Heart right ventricle (tissue), 16 donors: ENCODE measurements around the gene ATXN7L1. TPM values are rescaled to one million over a fixed set of nuclear protein-coding genes. Genes with fewer than 3 reads are reported as not detected.

Experiments used
- ATAC-seq, 8 donors: fragments of 200-7000 bp; cut with Tn5 transposase; one replicate each; pipeline ENCODE4 v1.9.1; 2020; ENCODE audit warnings: mild to moderate bottlenecking in 8 of 8, moderate library complexity in 8 of 8, moderate number of reproducible peaks in 1 of 8
- DNase-seq, 2 donors: peaks; one replicate each; pipeline ENCODE4 v3.0.0-alpha.2; 2020
- H3K27ac ChIP-seq, 10 donors: fragments of 200-600 bp; sonication (generic) in 2 of 10; one replicate each; pipeline versions ENCODE4 v1.5.0 to v1.8.0; 2020 to 2022; ENCODE audit warnings: mild to moderate bottlenecking in 3 of 10
- H3K27me3 ChIP-seq, 7 donors: fragments of 200-600 bp; one replicate each; pipeline ENCODE4 v1.8.0; 2021 to 2022; ENCODE audit warnings: mild to moderate bottlenecking in 2 of 7
- H3K36me3 ChIP-seq, 9 donors: fragments of 200-600 bp; sonication (generic) in 1 of 9; one replicate each; pipeline versions ENCODE4 v1.5.0 to v1.8.0; 2020 to 2022; ENCODE audit warnings: mild to moderate bottlenecking in 2 of 9
- H3K4me1 ChIP-seq, 9 donors: fragments of 200-600 bp; sonication (generic) in 1 of 9; one replicate each; pipeline versions ENCODE4 v1.5.0 to v1.8.0; 2020 to 2022; ENCODE audit warnings: mild to moderate bottlenecking in 4 of 9
- H3K4me3 ChIP-seq, 10 donors: fragments of 200-600 bp; sonication (generic) in 2 of 10; one replicate each; pipeline versions ENCODE4 v1.5.0 to v1.8.0; 2020 to 2022; ENCODE audit warnings: mild to moderate bottlenecking in 7 of 10, moderate library complexity in 2 of 10
- H3K9me3 ChIP-seq, 11 donors: fragments of 200-600 bp in 10 of 11; sonication (generic) in 2 of 11; one replicate each; pipeline versions ENCODE4 v1.5.0 to v1.8.0; 2013 to 2022; ENCODE audit warnings: mild to moderate bottlenecking in 2 of 11, control low read depth in 1 of 11, moderate library complexity in 1 of 11
- CTCF ChIP-seq, 9 donors: fragments of 200-600 bp; sonication (generic) in 2 of 9; IDR thresholded peaks; one replicate each; pipeline versions ENCODE4 v1.5.0 to v1.8.0; 2021 to 2022; ENCODE audit warnings: antibody characterized with exemption in 9 of 9, mild to moderate bottlenecking in 5 of 9, moderate library complexity in 1 of 9
- WGBS, 2 donors: extraction: QIAGEN DNeasy Blood & Tissue Kit; methylation state at CpG; one replicate each; pipeline ENCODE4 v1.1.7; 2013; ENCODE audit warnings: inconsistent platforms in 1 of 2; 5-methylcytosine and 5-hydroxymethylcytosine counted together
- intact Hi-C, 10 donors: fragments of 100-400 bp; cut with DNase I; formaldehyde crosslinking; loops; one replicate each; pipeline versions ENCODE4 v1.11.1 to v1.14.2; 2022
- polyA plus RNA-seq, 2 donors: library from polyadenylated mRNA; stranded (reverse); fragments of 200-250 nt; gene quantifications; one replicate each; pipeline ENCODE4 v1.2.3, GENCODE V29; 2013
- total RNA-seq, 10 donors: library from RNA; stranded (reverse); fragmentation: NEBNext Ultra II Directional in 3 of 10; extraction: Animal tissue kit (Norgen Biotek cat#: 25700) in 3 of 10; gene quantifications; one replicate each; pipeline versions ENCODE4 v1.2.1 to v1.2.4, GENCODE V29; 2021 to 2023
- donor health status: Arrhythmogenic right ventricular cardiomyopathy.
- donor health status: ischemic (EF 13 %, LVEDD 7.1; RV severe dilation, severe dysfunction).
- donor health status: healthy with polysubstance abuse.
- donor health status: DM: no; HTN: yes; CAD: no.
- donor health status: DM: no; HTN: no; CAD: no.
- donor health status: ischemic (EF 25% LVEDD 6.9; RV normal size, moderate dysfunction).
- donor health status: ischemic (EF 25% LVEDD 5.7; RV mildly dilated, moderate dysfunction).
- donor health status: healthy.
- donor health status: DM: yes; HTN: yes; CAD: no.
- donor health status: Ischemic cardiomyopathy.
- donor health status: ischemic (EF 35%, LVEDD 5.7; RV mildly dilated, moderate dysfunction).
- donor health status: nonischemic (EF 11% LVEDD 7.7; RV severe dilation, severe dysfunction).
- donor health status: DM: yes; HTN: yes; CAD: no.
- donor health status: PGD.
- donor health status: ischemic (EF 29% LVEDD 5.4; RV normal size, mild dysfunction).
- donor health status: nonischemic (EF 23%, LVEDD 6.1; RV moderate dilation, normal function).

ATXN7L1 gene
- total and polyA plus RNA-seq, 12 donors: 1.7 to 7.2 (median 5.4) TPM

GRCh38 chr7:105654095-105654686, 222.2 kb downstream of the ATXN7L1 start:
- Histone ChIP-seq H3K9me3 (no peaks in the 10 kb centered on the region), H3K4me1 (peaks cover 0 to 27% (median 16%) of the 10 kb centered on the region in 9 donors), H3K4me3 (no peak overlapping the region), H3K27me3 (no peaks in the 10 kb centered on the region), H3K27ac (no peak overlapping the region), H3K36me3 (peaks cover 0 to 39% (median 0%) of the 10 kb centered on the region in 9 donors)
- DNase-seq: no peak
- intact Hi-C loops: loop anchor here in 8 of 10 donors (5.0 to 10.0 kb wide), 13 partner anchors 38 to 511 kb away; partner anchors contain the start of gene ATXN7L1 (in 4 of the 8)
- TF ChIP-seq CTCF (IDR thresholded peaks at IDR 0.05): no peak
- ATAC-seq: no peak
- 92 to 94% methylated on average over 8 of the region's 8 CpGs for WGBS, 2 donors

- H3K27me3 ChIP-seq: no peaks in the 10 kb centered on the region
- intact Hi-C loops: loop anchor here in 9 of 10 donors (2.0 to 10.0 kb wide), 16 partner anchors 39 to 511 kb away; partner anchors contain the start of gene ATXN7L1 (in 4 of the 9)
- no peaks in the 10 kb centered on the region for H3K9me3 ChIP-seq
- WGBS, 2 donors: 90 to 97% methylated on average over 6 of the region's 6 CpGs
- ATAC-seq: no peak
- TF ChIP-seq CTCF (IDR thresholded peaks at IDR 0.05): no peak
- no peak overlapping the region for H3K4me3 ChIP-seq
- no peak for DNase-seq
- peaks cover 0 to 42% (median 0%) of the 10 kb centered on the region in 9 donors for H3K36me3 ChIP-seq
- H3K4me1 ChIP-seq: peaks cover 0 to 34% (median 22%) of the 10 kb centered on the region in 9 donors
- no peak overlapping the region for H3K27ac ChIP-seq
Measured at GRCh38 chr7:105653441-105654005, 222.9 kb downstream of the ATXN7L1 start.

GRCh38 chr7:105652359-105652993, 223.9 kb downstream of the ATXN7L1 start:
- ATAC-seq: peak; percentile 86 to 95 (median 90)
- Histone ChIP-seq H3K36me3 (peaks cover 0 to 42% (median 0%) of the 10 kb centered on the region in 9 donors), H3K27ac (no peak overlapping the region), H3K4me3 (no peak overlapping the region), H3K27me3 (no peaks in the 10 kb centered on the region), H3K9me3 (no peaks in the 10 kb centered on the region), H3K4me1 (peaks cover 0 to 40% (median 23%) of the 10 kb centered on the region in 9 donors)
- DNase-seq: peak; percentile 75 to 79
- peak; percentile 70 to 94 (median 92) for TF ChIP-seq CTCF (IDR thresholded peaks at IDR 0.05)
- intact Hi-C loops: loop anchor here in 9 of 10 donors (2.0 to 10.0 kb wide), 16 partner anchors 40 to 512 kb away; partner anchors contain the start of gene ATXN7L1 (in 4 of the 9)
- 44 to 45% methylated on average over 8 of the region's 8 CpGs for WGBS, 2 donors

GRCh38 chr7:105651798-105652197, 224.6 kb downstream of the ATXN7L1 start:
- no peaks in the 10 kb centered on the region for H3K9me3 ChIP-seq
- intact Hi-C loops: loop anchor here (2.0 to 10.0 kb wide), 17 partner anchors 41 to 513 kb away; partner anchors contain the start of gene ATXN7L1 (in 4 of the 10)
- DNase-seq (no peak), ATAC-seq (no peak)
- peaks cover 0 to 40% (median 23%) of the 10 kb centered on the region in 9 donors for H3K4me1 ChIP-seq
- no peaks in the 10 kb centered on the region for H3K27me3 ChIP-seq
- no peak overlapping the region for H3K4me3 ChIP-seq
- no peak overlapping the region for H3K27ac ChIP-seq
- WGBS, 2 donors: 94 to 98% methylated on average over 2 of the region's 2 CpGs
- H3K36me3 ChIP-seq: peaks cover 0 to 42% (median 0%) of the 10 kb centered on the region in 9 donors
- TF ChIP-seq CTCF (IDR thresholded peaks at IDR 0.05): no peak
